Central memory CD8-positive, alpha-beta T cell (primary cell): ENCODE results near the gene KCNQ1.

Source experiments
- ATAC-seq: fragments of 150-1000 bp; cut with Tn5 transposase; replicated peaks from 2 replicates; pipeline ENCODE4 v1.10.0; 2022; ENCODE audit warnings: mild to moderate bottlenecking, moderate FRiP score, moderate number of reproducible peaks; ENCODE audit not compliant: poor library complexity, severe bottlenecking; ENCODE audit errors: extremely low read depth
- DNase-seq, 2 donors: peaks; one replicate each; pipeline ENCODE4 v3.0.0; 2021; ENCODE audit warnings: low spot score in 2 of 2
- H3K27ac Mint-ChIP-seq: one replicate; pipeline ENCODE4 v1.8.0; 2022; ENCODE audit warnings: low read depth, mild to moderate bottlenecking, moderate library complexity, mixed read lengths
- H3K27me3 Mint-ChIP-seq: one replicate; pipeline ENCODE4 v1.8.0; 2022; ENCODE audit warnings: mixed read lengths
- H3K36me3 Mint-ChIP-seq: one replicate; pipeline ENCODE4 v1.8.0; 2022; ENCODE audit warnings: mild to moderate bottlenecking, moderate library complexity, mixed read lengths; ENCODE audit not compliant: insufficient read depth
- H3K4me1 Mint-ChIP-seq: one replicate; pipeline ENCODE4 v1.8.0; 2022; ENCODE audit warnings: mixed read lengths
- H3K4me3 Mint-ChIP-seq: one replicate; pipeline ENCODE4 v1.8.0; 2022; ENCODE audit warnings: mild to moderate bottlenecking, moderate library complexity, mixed read lengths
- H3K9me3 Mint-ChIP-seq: one replicate; pipeline ENCODE4 v1.8.0; 2022; ENCODE audit warnings: mixed read lengths

KCNQ1 gene

GRCh38 chr11:2830030-2830812 is 385.4 kb downstream of the KCNQ1 start:
- ATAC-seq = no peak
- H3K4me1 Mint-ChIP-seq = no peaks in the 10 kb centered on the region
- peaks cover 22% of the 10 kb centered on the region for H3K27me3 Mint-ChIP-seq
- no peak overlapping the region for H3K27ac Mint-ChIP-seq
- H3K4me3 Mint-ChIP-seq = no peak overlapping the region
- DNase-seq = no peak
- peaks cover 4% of the 10 kb centered on the region for H3K36me3 Mint-ChIP-seq
- H3K9me3 Mint-ChIP-seq = peaks cover 12% of the 10 kb centered on the region

- Mint-ChIP-seq H3K4me1 (no peaks in the 10 kb centered on the region), H3K4me3 (no peak overlapping the region), H3K36me3 (peaks cover 4% of the 10 kb centered on the region), H3K27ac (no peak overlapping the region), H3K27me3 (peaks cover 25% of the 10 kb centered on the region), H3K9me3 (peaks cover 12% of the 10 kb centered on the region)
- DNase-seq (no peak), ATAC-seq (no peak)
Measured at GRCh38 chr11:2830886-2831285, 386.1 kb downstream of the KCNQ1 start.

- peaks cover 26% of the 10 kb centered on the region for H3K27me3 Mint-ChIP-seq
- H3K36me3 Mint-ChIP-seq = peaks cover under 1% of the 10 kb centered on the region
- H3K27ac Mint-ChIP-seq = no peak overlapping the region
Measured at GRCh38 chr11:2831781-2832532, 387.1 kb downstream of the KCNQ1 start.

DNA sequence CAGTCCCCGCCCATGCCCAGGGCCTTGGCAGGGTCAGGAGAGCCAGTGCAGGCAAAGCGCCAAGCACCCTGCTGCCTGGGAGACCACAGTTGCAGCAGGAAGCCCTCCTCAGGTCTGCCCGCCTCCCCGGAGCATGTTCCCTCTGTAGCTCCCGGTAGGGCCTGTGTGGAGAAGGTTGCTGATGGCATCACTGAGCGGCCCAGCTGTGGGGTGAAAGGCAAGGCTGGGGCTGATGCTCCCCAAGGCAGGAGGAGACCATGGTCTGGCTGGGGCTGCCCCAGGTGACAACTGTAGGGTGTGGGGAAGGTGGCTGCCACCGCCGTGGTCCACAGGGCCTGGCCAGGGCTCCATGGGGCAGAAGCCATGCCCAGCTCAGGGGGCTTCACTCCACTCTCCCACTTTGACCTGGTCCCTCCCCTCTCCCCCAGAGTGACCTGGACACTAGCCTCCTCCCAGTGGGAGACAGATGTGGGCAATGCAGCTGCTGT is 387.8 kb downstream of the KCNQ1 start:
- Mint-ChIP-seq H3K9me3 (peaks cover 12% of the 10 kb centered on the region), H3K36me3 (no peaks in the 10 kb centered on the region), H3K27me3 (peaks cover 20% of the 10 kb centered on the region), H3K27ac (no peak overlapping the region), H3K4me3 (no peak overlapping the region), H3K4me1 (no peaks in the 10 kb centered on the region)
- ATAC-seq (no peak), DNase-seq (no peak)

More at GRCh38 chr11:2831781-2832532, 387.1 kb downstream of the KCNQ1 start:
- no peak for DNase-seq
- ATAC-seq = no peak
- peaks cover 12% of the 10 kb centered on the region for H3K9me3 Mint-ChIP-seq
- no peaks in the 10 kb centered on the region for H3K4me1 Mint-ChIP-seq
- no peak overlapping the region for H3K4me3 Mint-ChIP-seq

- peaks cover 15% of the 10 kb centered on the region for H3K27me3 Mint-ChIP-seq
Measured at GRCh38 chr11:2833051-2833715, 388.4 kb downstream of the KCNQ1 start.

GRCh38 chr11:2833716-2834502 is 389.1 kb downstream of the KCNQ1 start:
- DNase-seq = no peak
- Mint-ChIP-seq H3K4me3 (no peak overlapping the region), H3K36me3 (no peaks in the 10 kb centered on the region), H3K27me3 (peaks cover 15% of the 10 kb centered on the region), H3K4me1 (no peaks in the 10 kb centered on the region), H3K9me3 (peaks cover 2% of the 10 kb centered on the region), H3K27ac (no peak overlapping the region)
- no peak for ATAC-seq

More at GRCh38 chr11:2833051-2833715, 388.4 kb downstream of the KCNQ1 start:
- DNase-seq (no peak), ATAC-seq (no peak)
- Mint-ChIP-seq H3K4me1 (no peaks in the 10 kb centered on the region), H3K9me3 (peaks cover 9% of the 10 kb centered on the region), H3K36me3 (no peaks in the 10 kb centered on the region), H3K4me3 (no peak overlapping the region), H3K27ac (no peak overlapping the region)

GRCh38 chr11:2834503-2835273 is 389.9 kb downstream of the KCNQ1 start:
- Mint-ChIP-seq H3K9me3 (no peaks in the 10 kb centered on the region), H3K36me3 (no peaks in the 10 kb centered on the region), H3K4me3 (no peak overlapping the region), H3K27ac (no peak overlapping the region), H3K27me3 (peaks cover 15% of the 10 kb centered on the region), H3K4me1 (no peaks in the 10 kb centered on the region)
- no peak for ATAC-seq
- no peak for DNase-seq

- no peak overlapping the region for H3K4me3 Mint-ChIP-seq
Measured at GRCh38 chr11:2835296-2835695, 390.5 kb downstream of the KCNQ1 start.

DNA sequence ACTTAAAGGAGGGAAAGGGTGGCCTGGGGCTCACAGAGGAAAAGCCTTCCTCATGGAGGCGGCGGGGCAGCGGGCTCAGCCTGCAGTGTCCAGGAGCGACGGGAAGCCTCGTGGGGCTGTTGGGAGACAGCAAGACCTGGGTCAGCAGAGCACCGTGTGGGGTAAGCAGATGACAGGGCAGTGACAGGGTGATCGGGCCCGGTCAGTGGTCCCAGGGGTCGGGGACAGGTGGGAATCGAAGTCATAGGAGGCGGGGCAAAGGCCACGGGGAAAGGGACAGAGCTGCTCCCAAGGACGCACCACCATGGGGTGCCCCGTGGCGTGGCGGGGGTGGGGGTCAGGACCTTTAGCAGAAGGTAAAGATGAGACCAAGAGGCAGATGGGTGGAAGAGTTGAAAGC is 390.9 kb downstream of the KCNQ1 start:
- peaks cover 15% of the 10 kb centered on the region for H3K27me3 Mint-ChIP-seq
- H3K9me3 Mint-ChIP-seq = no peaks in the 10 kb centered on the region
- DNase-seq = no peak
- no peak overlapping the region for H3K27ac Mint-ChIP-seq
- no peaks in the 10 kb centered on the region for H3K36me3 Mint-ChIP-seq
- H3K4me3 Mint-ChIP-seq = no peak overlapping the region
- no peak for ATAC-seq
- no peaks in the 10 kb centered on the region for H3K4me1 Mint-ChIP-seq

More at GRCh38 chr11:2835296-2835695, 390.5 kb downstream of the KCNQ1 start:
- Mint-ChIP-seq H3K9me3 (no peaks in the 10 kb centered on the region), H3K36me3 (no peaks in the 10 kb centered on the region), H3K27ac (no peak overlapping the region), H3K27me3 (peaks cover 15% of the 10 kb centered on the region), H3K4me1 (no peaks in the 10 kb centered on the region)
- ATAC-seq (no peak), DNase-seq (no peak)

DNA sequence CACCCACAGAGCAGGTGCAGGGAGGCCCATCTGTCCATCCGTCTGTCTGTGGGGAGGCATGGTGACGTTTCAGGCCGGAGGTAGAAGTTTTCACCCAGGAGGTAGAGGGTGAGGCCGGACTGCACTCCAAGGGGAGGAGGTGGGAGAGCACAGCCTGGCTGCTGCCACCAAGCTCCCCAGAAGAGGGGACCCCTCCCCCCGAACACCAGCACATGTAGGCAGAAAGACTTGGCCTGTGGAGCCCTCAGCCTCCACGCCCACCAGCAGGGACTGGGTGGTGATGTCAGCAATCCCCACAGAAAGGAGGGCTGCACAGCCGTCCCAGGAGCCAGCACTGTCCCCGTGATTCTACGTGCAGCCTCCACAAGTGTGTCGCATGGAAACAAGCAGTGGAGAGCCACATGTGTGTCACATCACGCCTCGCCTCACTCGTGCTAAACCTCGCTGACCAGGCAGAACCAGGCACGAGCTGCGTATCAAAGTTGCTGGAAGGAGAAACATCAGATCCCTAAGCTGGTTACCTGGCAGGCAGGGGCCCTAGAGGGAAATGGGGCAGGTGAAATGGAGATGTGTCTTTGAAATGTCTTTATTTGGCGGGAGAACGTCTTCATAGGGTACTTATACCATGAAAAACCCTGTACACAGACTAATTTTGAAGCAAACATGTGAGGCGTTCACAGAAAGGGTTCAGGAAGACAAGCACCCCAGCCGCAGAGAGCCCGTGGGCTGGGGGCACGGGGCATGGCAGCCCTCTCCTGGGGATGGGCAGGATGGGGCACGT is 391.7 kb downstream of the KCNQ1 start:
- Mint-ChIP-seq H3K4me1 (peaks cover 7% of the 10 kb centered on the region), H3K27ac (no peak overlapping the region)

GRCh38 chr11:2837096-2837601 is 392.3 kb downstream of the KCNQ1 start:
- Mint-ChIP-seq H3K9me3 (no peaks in the 10 kb centered on the region), H3K36me3 (no peaks in the 10 kb centered on the region)

More for the DNA sequence above, 391.7 kb downstream of the KCNQ1 start:
- no peak for ATAC-seq
- Mint-ChIP-seq H3K27me3 (peaks cover 15% of the 10 kb centered on the region), H3K4me3 (no peak overlapping the region), H3K9me3 (no peaks in the 10 kb centered on the region), H3K36me3 (no peaks in the 10 kb centered on the region)
- DNase-seq = no peak

More at GRCh38 chr11:2837096-2837601, 392.3 kb downstream of the KCNQ1 start:
- Mint-ChIP-seq H3K27me3 (peaks cover 15% of the 10 kb centered on the region), H3K4me1 (peaks cover 7% of the 10 kb centered on the region), H3K4me3 (no peak overlapping the region), H3K27ac (no peak overlapping the region)
- no peak for ATAC-seq
- no peak for DNase-seq
